ENCODE results near the gene BAG2. TPM values are rescaled to one million over a fixed set of nuclear protein-coding genes. Genes with fewer than 3 reads are reported as not detected.

BAG2 gene
- total and polyA plus RNA-seq, 2 of the 13 experiments (the other 11 are each of a cell fraction or from before 2014, with no cell fraction given), result 5.7 to 15.1 TPM

GRCh38 chr6:57221936-57222742 lies 50.0 kb downstream of the BAG2 start, which contains the start of gene RAB23 (continued):
- TF ChIP-seq, protein P1, sequence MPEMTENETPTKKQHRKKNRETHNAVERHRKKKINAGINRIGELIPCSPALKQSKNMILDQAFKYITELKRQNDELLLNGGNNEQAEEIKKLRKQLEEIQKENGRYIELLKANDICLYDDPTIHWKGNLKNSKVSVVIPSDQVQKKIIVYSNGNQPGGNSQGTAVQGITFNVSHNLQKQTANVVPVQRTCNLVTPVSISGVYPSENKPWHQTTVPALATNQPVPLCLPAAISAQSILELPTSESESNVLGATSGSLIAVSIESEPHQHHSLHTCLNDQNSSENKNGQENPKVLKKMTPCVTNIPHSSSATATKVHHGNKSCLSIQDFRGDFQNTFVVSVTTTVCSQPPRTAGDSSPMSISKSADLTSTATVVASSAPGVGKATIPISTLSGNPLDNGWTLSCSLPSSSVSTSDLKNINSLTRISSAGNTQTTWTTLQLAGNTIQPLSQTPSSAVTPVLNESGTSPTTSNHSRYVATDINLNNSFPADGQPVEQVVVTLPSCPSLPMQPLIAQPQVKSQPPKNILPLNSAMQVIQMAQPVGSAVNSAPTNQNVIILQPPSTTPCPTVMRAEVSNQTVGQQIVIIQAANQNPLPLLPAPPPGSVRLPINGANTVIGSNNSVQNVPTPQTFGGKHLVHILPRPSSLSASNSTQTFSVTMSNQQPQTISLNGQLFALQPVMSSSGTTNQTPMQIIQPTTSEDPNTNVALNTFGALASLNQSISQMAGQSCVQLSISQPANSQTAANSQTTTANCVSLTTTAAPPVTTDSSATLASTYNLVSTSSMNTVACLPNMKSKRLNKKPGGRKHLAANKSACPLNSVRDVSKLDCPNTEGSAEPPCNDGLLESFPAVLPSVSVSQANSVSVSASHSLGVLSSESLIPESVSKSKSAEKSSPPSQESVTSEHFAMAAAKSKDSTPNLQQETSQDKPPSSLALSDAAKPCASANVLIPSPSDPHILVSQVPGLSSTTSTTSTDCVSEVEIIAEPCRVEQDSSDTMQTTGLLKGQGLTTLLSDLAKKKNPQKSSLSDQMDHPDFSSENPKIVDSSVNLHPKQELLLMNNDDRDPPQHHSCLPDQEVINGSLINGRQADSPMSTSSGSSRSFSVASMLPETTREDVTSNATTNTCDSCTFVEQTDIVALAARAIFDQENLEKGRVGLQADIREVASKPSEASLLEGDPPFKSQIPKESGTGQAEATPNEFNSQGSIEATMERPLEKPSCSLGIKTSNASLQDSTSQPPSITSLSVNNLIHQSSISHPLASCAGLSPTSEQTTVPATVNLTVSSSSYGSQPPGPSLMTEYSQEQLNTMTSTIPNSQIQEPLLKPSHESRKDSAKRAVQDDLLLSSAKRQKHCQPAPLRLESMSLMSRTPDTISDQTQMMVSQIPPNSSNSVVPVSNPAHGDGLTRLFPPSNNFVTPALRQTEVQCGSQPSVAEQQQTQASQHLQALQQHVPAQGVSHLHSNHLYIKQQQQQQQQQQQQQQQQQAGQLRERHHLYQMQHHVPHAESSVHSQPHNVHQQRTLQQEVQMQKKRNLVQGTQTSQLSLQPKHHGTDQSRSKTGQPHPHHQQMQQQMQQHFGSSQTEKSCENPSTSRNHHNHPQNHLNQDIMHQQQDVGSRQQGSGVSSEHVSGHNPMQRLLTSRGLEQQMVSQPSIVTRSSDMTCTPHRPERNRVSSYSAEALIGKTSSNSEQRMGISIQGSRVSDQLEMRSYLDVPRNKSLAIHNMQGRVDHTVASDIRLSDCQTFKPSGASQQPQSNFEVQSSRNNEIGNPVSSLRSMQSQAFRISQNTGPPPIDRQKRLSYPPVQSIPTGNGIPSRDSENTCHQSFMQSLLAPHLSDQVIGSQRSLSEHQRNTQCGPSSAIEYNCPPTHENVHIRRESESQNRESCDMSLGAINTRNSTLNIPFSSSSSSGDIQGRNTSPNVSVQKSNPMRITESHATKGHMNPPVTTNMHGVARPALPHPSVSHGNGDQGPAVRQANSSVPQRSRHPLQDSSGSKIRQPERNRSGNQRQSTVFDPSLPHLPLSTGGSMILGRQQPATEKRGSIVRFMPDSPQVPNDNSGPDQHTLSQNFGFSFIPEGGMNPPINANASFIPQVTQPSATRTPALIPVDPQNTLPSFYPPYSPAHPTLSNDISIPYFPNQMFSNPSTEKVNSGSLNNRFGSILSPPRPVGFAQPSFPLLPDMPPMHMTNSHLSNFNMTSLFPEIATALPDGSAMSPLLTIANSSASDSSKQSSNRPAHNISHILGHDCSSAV (CRISPR knock-in tag; IDR thresholded peaks at IDR 0.05; ENCODE audit: borderline replicate concordance), result peak; percentile 26; the same call in 1 of the 2 replicates
- TF ChIP-seq ZKSCAN5 (CRISPR knock-in tag; IDR thresholded peaks at IDR 0.05) (0 out of 2 replicates have a peak, but pooled peaks have one; percentile 23), TSC22D2 (CRISPR knock-in tag; IDR thresholded peaks at IDR 0.05; ENCODE audit: borderline replicate concordance) (peak; percentile 72; the same call in 1 of the 2 replicates), KAT8 (CRISPR knock-in tag; IDR thresholded peaks at IDR 0.05) (peak; percentile 25; the same call in 1 of the 2 replicates), TBX2 (CRISPR knock-in tag; IDR thresholded peaks at IDR 0.05; ENCODE audit: borderline replicate concordance) (peak; percentile 73), ZNF768 (CRISPR knock-in tag; IDR thresholded peaks at IDR 0.05) (peak; percentile 15), FOXC1 (CRISPR knock-in tag; IDR thresholded peaks at IDR 0.05; ENCODE audit: borderline replicate concordance) (peak; percentile 86; the same call in 1 of the 2 replicates), ZIK1 (CRISPR knock-in tag; IDR thresholded peaks at IDR 0.05; ENCODE audit: borderline replicate concordance, low read depth) (peak; percentile 84), SSRP1 (CRISPR knock-in tag; IDR thresholded peaks at IDR 0.05) (no peak), ZNF331 (CRISPR knock-in tag; IDR thresholded peaks at IDR 0.05) (peak; percentile 71; the same call in 1 of the 2 replicates), SNRNP70 (IDR thresholded peaks at IDR 0.05; ENCODE audit: low read depth, low read length) (no peak), E2F5 (CRISPR knock-in tag; conservative IDR thresholded peaks at IDR 0.05) (0 out of 2 replicates have a peak, but pooled peaks have one; percentile 64), GATA4 (IDR thresholded peaks at IDR 0.05; ENCODE audit: borderline replicate concordance, low read depth) (peak; percentile 78; the same call in 1 of the 2 replicates), ZNF788 (CRISPR knock-in tag; IDR thresholded peaks at IDR 0.05; ENCODE audit: borderline replicate concordance) (0 out of 2 replicates have a peak, but pooled peaks have one; percentile 10), ZNF230 (CRISPR knock-in tag; IDR thresholded peaks at IDR 0.05) (no peak)
- TF ChIP-seq, protein P2, sequence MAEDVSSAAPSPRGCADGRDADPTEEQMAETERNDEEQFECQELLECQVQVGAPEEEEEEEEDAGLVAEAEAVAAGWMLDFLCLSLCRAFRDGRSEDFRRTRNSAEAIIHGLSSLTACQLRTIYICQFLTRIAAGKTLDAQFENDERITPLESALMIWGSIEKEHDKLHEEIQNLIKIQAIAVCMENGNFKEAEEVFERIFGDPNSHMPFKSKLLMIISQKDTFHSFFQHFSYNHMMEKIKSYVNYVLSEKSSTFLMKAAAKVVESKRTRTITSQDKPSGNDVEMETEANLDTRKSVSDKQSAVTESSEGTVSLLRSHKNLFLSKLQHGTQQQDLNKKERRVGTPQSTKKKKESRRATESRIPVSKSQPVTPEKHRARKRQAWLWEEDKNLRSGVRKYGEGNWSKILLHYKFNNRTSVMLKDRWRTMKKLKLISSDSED (CRISPR knock-in tag; IDR thresholded peaks at IDR 0.05), result no peak
- TF ChIP-seq, protein P3, sequence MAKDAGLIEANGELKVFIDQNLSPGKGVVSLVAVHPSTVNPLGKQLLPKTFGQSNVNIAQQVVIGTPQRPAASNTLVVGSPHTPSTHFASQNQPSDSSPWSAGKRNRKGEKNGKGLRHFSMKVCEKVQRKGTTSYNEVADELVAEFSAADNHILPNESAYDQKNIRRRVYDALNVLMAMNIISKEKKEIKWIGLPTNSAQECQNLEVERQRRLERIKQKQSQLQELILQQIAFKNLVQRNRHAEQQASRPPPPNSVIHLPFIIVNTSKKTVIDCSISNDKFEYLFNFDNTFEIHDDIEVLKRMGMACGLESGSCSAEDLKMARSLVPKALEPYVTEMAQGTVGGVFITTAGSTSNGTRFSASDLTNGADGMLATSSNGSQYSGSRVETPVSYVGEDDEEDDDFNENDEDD (CRISPR knock-in tag; IDR thresholded peaks at IDR 0.05; ENCODE audit: borderline replicate concordance), result peak; percentile 77; the same call in 1 of the 2 replicates

All from HepG2 (cell line).